ENCODE results near the gene TTC3. TPM values are rescaled to one million over a fixed set of nuclear protein-coding genes. Genes with fewer than 3 reads are reported as not detected.

Gene TTC3
- total RNA-seq, 1 donor from 2014 or later: 262 TPM

DNA sequence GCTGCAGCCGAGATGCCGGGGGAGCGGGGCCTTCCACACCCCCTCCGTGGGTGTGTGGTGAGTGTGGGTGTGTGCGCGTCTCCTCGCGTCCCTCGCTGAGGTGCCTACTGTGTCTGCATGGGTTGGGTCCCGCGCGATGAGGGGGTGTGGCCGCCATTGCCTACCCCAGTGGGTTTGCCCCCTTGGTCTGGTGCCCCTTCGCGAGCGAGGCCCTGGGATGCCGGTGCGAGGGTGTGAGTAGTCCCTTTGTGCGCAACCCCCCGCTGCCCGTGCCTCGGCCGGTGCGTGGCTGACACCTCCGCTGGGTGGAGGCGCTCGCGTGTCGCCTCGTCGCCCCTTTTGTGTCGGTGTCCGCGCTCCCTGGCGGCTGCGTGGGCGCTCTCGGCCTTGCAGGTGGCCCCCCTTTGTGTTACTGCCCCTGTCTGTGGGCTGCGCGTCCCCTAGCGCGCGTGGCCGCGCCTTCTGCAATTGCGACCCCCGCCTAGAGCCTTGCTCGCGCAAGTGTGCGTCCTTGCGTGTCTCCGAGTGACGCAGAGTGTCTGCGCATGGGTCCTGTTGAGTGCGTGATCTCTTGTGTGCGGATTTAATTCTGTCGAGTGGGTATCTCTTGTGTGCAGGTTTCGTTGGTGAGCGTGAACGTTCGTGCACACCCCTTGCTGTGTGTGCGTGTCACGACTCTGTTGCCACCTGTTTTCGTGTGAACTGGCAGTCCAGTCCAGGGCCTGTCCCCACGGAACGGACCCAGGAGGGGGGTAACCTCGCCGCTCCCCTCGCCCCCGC lies 553 bp downstream of the TTC3 start:
- Histone ChIP-seq H3K9me3 (ENCODE audit: control insufficient read depth in 3 of 3, low read length in 3 of 3) (peaks cover 0 to under 1% (median 0%) of the 10 kb centered on the region in 3 donors), H3K4me3 (ENCODE audit: low read length in 3 of 3) (peak overlapping the region; percentile 92 to 99 (median 97)), H3K9ac (ENCODE audit: low read depth in 1 of 3, low read length in 3 of 3) (peak overlapping the region; percentile 86 to 95 (median 94)), H3K27me3 (ENCODE audit: control insufficient read depth in 3 of 3, insufficient read depth in 3 of 3, low read length in 3 of 3) (no peaks in the 10 kb centered on the region), H3K4me1 (ENCODE audit: control insufficient read depth in 3 of 3, insufficient read depth in 3 of 3, low read length in 3 of 3) (peaks cover 14 to 31% (median 18%) of the 10 kb centered on the region in 3 donors), H3K27ac (ENCODE audit: low read depth, low read length) (peak overlapping the region; percentile 97), H3K36me3 (ENCODE audit: control insufficient read depth in 3 of 3, insufficient read depth in 3 of 3, low read length in 3 of 3) (peaks cover 4 to 16% (median 6%) of the 10 kb centered on the region in 3 donors)

DNA sequence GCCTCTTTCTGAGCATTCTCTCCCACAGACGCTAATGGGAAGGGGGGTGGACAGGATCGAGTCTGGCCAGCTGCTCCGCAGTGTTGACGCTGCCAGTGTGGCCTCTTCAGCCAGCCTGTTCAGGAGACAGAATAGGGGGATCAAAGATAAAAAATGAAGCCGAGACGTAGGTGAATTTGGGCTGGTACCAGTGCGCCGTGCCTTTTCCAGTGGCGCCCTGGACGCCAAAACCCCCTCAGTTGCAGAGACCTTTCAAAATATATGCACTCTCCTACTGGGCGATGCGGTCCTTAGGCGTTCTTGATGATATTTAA lies 1.1 kb downstream of the TTC3 start:
- H3K9ac ChIP-seq (ENCODE audit: low read depth in 1 of 3, low read length in 3 of 3): peak overlapping the region; percentile 86 to 95 (median 94)
- peak overlapping the region; percentile 97 for H3K27ac ChIP-seq (ENCODE audit: low read depth, low read length)
- H3K9me3 ChIP-seq (ENCODE audit: control insufficient read depth in 3 of 3, low read length in 3 of 3): no peaks in the 10 kb centered on the region
- peaks cover 14 to 31% (median 18%) of the 10 kb centered on the region in 3 donors for H3K4me1 ChIP-seq (ENCODE audit: control insufficient read depth in 3 of 3, insufficient read depth in 3 of 3, low read length in 3 of 3)
- no peaks in the 10 kb centered on the region for H3K27me3 ChIP-seq (ENCODE audit: control insufficient read depth in 3 of 3, insufficient read depth in 3 of 3, low read length in 3 of 3)
- H3K4me3 ChIP-seq (ENCODE audit: low read length in 3 of 3): peak overlapping the region; percentile 92 to 99 (median 97)
- peaks cover under 1 to 11% (median 2%) of the 10 kb centered on the region in 3 donors for H3K36me3 ChIP-seq (ENCODE audit: control insufficient read depth in 3 of 3, insufficient read depth in 3 of 3, low read length in 3 of 3)

- H3K9me3 ChIP-seq (ENCODE audit: control insufficient read depth in 3 of 3, low read length in 3 of 3): no peaks in the 10 kb centered on the region
- H3K4me1 ChIP-seq (ENCODE audit: control insufficient read depth in 3 of 3, insufficient read depth in 3 of 3, low read length in 3 of 3): peaks cover 14 to 31% (median 18%) of the 10 kb centered on the region in 3 donors
- H3K9ac ChIP-seq (ENCODE audit: low read depth in 1 of 3, low read length in 3 of 3): peak overlapping the region; percentile 86 to 95 (median 94)
- H3K36me3 ChIP-seq (ENCODE audit: control insufficient read depth in 3 of 3, insufficient read depth in 3 of 3, low read length in 3 of 3): peaks cover 0 to 11% (median 2%) of the 10 kb centered on the region in 3 donors
- peak overlapping the region; percentile 92 to 99 (median 97) for H3K4me3 ChIP-seq (ENCODE audit: low read length in 3 of 3)
- H3K27ac ChIP-seq (ENCODE audit: low read depth, low read length): peak overlapping the region; percentile 97
- H3K27me3 ChIP-seq (ENCODE audit: control insufficient read depth in 3 of 3, insufficient read depth in 3 of 3, low read length in 3 of 3): no peaks in the 10 kb centered on the region
Measured at GRCh38 chr21:37074546-37074945, 1.5 kb downstream of the TTC3 start.

DNA sequence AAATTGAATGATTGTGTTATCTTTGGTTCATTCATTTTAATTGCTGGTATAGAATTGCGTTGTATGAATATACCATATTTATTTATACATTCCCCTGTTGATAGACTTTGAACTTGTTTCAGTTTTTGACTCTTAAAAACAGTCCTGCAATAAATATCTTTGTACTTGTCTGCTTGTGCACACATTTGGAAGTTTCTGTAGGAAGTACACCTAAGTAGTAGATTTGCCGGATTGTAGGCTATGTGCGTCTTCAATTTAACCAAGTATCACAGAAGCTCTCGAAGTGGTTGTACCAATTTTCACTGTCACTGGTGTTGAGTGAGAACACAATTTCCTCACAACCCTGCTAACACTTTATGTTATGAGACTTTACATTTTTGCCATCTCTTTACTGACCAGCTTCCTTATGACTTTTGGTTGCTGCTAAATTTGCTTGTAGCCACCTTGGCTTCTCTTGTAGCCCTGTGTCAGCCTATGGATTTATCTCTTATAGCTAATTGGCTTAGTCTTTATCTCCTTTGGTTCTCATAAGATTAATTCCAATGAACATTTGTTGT lies 2.2 kb downstream of the TTC3 start:
- Histone ChIP-seq H3K9ac (ENCODE audit: low read depth in 1 of 3, low read length in 3 of 3) (no peak overlapping the region), H3K36me3 (ENCODE audit: control insufficient read depth in 3 of 3, insufficient read depth in 3 of 3, low read length in 3 of 3) (peaks cover 0 to 5% (median 0%) of the 10 kb centered on the region in 3 donors), H3K27ac (ENCODE audit: low read depth, low read length) (no peak overlapping the region), H3K9me3 (ENCODE audit: control insufficient read depth in 3 of 3, low read length in 3 of 3) (no peaks in the 10 kb centered on the region), H3K27me3 (ENCODE audit: control insufficient read depth in 3 of 3, insufficient read depth in 3 of 3, low read length in 3 of 3) (no peaks in the 10 kb centered on the region), H3K4me1 (ENCODE audit: control insufficient read depth in 3 of 3, insufficient read depth in 3 of 3, low read length in 3 of 3) (peaks cover 14 to 31% (median 18%) of the 10 kb centered on the region in 3 donors), H3K4me3 (ENCODE audit: low read length in 3 of 3) (no peak overlapping the region)

- Histone ChIP-seq H3K4me1 (ENCODE audit: control insufficient read depth in 3 of 3, insufficient read depth in 3 of 3, low read length in 3 of 3) (peaks cover 14 to 27% (median 18%) of the 10 kb centered on the region in 3 donors), H3K9me3 (ENCODE audit: control insufficient read depth in 3 of 3, low read length in 3 of 3) (no peaks in the 10 kb centered on the region), H3K9ac (ENCODE audit: low read depth in 1 of 3, low read length in 3 of 3) (no peak overlapping the region), H3K27me3 (ENCODE audit: control insufficient read depth in 3 of 3, insufficient read depth in 3 of 3, low read length in 3 of 3) (no peaks in the 10 kb centered on the region), H3K36me3 (ENCODE audit: control insufficient read depth in 3 of 3, insufficient read depth in 3 of 3, low read length in 3 of 3) (no peaks in the 10 kb centered on the region), H3K27ac (ENCODE audit: low read depth, low read length) (no peak overlapping the region), H3K4me3 (ENCODE audit: low read length in 3 of 3) (no peak overlapping the region)
Measured at GRCh38 chr21:37076087-37076850, 3.2 kb downstream of the TTC3 start.

- Histone ChIP-seq H3K9ac (ENCODE audit: low read depth in 1 of 3, low read length in 3 of 3) (no peak overlapping the region), H3K4me3 (ENCODE audit: low read length in 3 of 3) (no peak overlapping the region), H3K27ac (ENCODE audit: low read depth, low read length) (no peak overlapping the region), H3K36me3 (ENCODE audit: control insufficient read depth in 3 of 3, insufficient read depth in 3 of 3, low read length in 3 of 3) (no peaks in the 10 kb centered on the region), H3K27me3 (ENCODE audit: control insufficient read depth in 3 of 3, insufficient read depth in 3 of 3, low read length in 3 of 3) (no peaks in the 10 kb centered on the region), H3K4me1 (ENCODE audit: control insufficient read depth in 3 of 3, insufficient read depth in 3 of 3, low read length in 3 of 3) (peaks cover 12 to 20% (median 13%) of the 10 kb centered on the region in 3 donors), H3K9me3 (ENCODE audit: control insufficient read depth in 3 of 3, low read length in 3 of 3) (no peaks in the 10 kb centered on the region)
Measured at GRCh38 chr21:37077403-37077802, 4.3 kb downstream of the TTC3 start.

DNA sequence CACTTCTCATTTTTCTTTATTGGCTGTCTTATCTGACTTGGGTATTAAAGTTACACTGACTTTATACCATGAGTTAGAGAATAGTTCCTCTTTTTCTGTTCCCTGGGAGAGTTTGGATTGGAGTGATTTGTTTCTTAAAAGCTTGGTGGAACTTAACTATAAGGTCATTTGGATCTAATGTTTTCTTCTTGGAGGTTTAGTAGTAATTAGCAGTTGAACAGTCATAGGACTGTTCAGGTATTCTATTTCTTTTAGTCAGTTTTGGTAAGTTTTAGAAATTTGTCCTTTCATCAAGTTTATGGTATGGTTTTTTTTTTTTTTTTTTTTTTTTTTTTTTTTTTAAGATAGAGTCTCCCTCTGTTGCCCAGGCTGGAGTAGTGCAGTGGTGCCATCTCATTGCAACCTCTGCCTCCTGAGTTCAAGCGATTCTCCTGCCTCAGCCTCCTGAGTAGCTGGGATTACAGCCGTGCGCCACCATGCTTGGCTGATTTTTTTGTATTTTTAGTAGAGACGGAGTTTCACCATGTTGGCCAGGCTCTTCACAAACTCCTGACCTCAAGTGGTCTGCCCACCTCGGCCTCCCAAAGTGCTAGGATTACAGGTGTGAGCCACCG lies 6.3 kb downstream of the TTC3 start:
- Histone ChIP-seq H3K9me3 (ENCODE audit: control insufficient read depth in 3 of 3, low read length in 3 of 3) (no peaks in the 10 kb centered on the region), H3K27me3 (ENCODE audit: control insufficient read depth in 3 of 3, insufficient read depth in 3 of 3, low read length in 3 of 3) (no peaks in the 10 kb centered on the region), H3K36me3 (ENCODE audit: control insufficient read depth in 3 of 3, insufficient read depth in 3 of 3, low read length in 3 of 3) (no peaks in the 10 kb centered on the region), H3K9ac (ENCODE audit: low read depth in 1 of 3, low read length in 3 of 3) (no peak overlapping the region), H3K4me1 (ENCODE audit: control insufficient read depth in 3 of 3, insufficient read depth in 3 of 3, low read length in 3 of 3) (peaks cover 17 to 22% (median 21%) of the 10 kb centered on the region in 3 donors), H3K4me3 (ENCODE audit: low read length in 3 of 3) (no peak overlapping the region), H3K27ac (ENCODE audit: low read depth, low read length) (no peak overlapping the region)

- no peaks in the 10 kb centered on the region for H3K36me3 ChIP-seq (ENCODE audit: control insufficient read depth in 3 of 3, insufficient read depth in 3 of 3, low read length in 3 of 3)
- no peak overlapping the region for H3K9ac ChIP-seq (ENCODE audit: low read depth in 1 of 3, low read length in 3 of 3)
- no peaks in the 10 kb centered on the region for H3K27me3 ChIP-seq (ENCODE audit: control insufficient read depth in 3 of 3, insufficient read depth in 3 of 3, low read length in 3 of 3)
- peak overlapping the region in 1 of 3 donors; percentile 7 for H3K4me3 ChIP-seq (ENCODE audit: low read length in 3 of 3)
- H3K27ac ChIP-seq (ENCODE audit: low read depth, low read length): no peak overlapping the region
- no peaks in the 10 kb centered on the region for H3K9me3 ChIP-seq (ENCODE audit: control insufficient read depth in 3 of 3, low read length in 3 of 3)
- peaks cover 13 to 20% (median 16%) of the 10 kb centered on the region in 3 donors for H3K4me1 ChIP-seq (ENCODE audit: control insufficient read depth in 3 of 3, insufficient read depth in 3 of 3, low read length in 3 of 3)
Measured at GRCh38 chr21:37082375-37082774, 9.3 kb downstream of the TTC3 start.

GRCh38 chr21:37082856-37083528 lies 9.9 kb downstream of the TTC3 start:
- Histone ChIP-seq H3K4me3 (ENCODE audit: low read length in 3 of 3) (no peak overlapping the region), H3K36me3 (ENCODE audit: control insufficient read depth in 3 of 3, insufficient read depth in 3 of 3, low read length in 3 of 3) (no peaks in the 10 kb centered on the region), H3K27me3 (ENCODE audit: control insufficient read depth in 3 of 3, insufficient read depth in 3 of 3, low read length in 3 of 3) (no peaks in the 10 kb centered on the region), H3K4me1 (ENCODE audit: control insufficient read depth in 3 of 3, insufficient read depth in 3 of 3, low read length in 3 of 3) (peaks cover 13 to 20% (median 16%) of the 10 kb centered on the region in 3 donors), H3K9me3 (ENCODE audit: control insufficient read depth in 3 of 3, low read length in 3 of 3) (no peaks in the 10 kb centered on the region), H3K9ac (ENCODE audit: low read depth in 1 of 3, low read length in 3 of 3) (no peak overlapping the region), H3K27ac (ENCODE audit: low read depth, low read length) (peak overlapping the region; percentile 2)

All from skeletal muscle tissue (tissue), 4 donors.